HCT116 (cell line): ENCODE data around the gene TAGLN. TPM values are rescaled to one million over a fixed set of nuclear protein-coding genes. Genes with fewer than 3 reads are reported as not detected.

Source experiments
- ATAC-seq: fragments of 200-7000 bp; cut with Tn5 transposase; 2 replicates; pipeline ENCODE4 v1.9.1; 2020; ENCODE audit warnings: mild to moderate bottlenecking, moderate library complexity
- BruUV-seq: library from RNA; stranded (reverse); fragments of 400-500 nt; replicated peaks from 2 replicates; lab custom pipeline; 2021; lab: Mats Ljungman, UMichigan
- CTCF ChIA-PET: fragments of 300-600 bp; sonication (Branson Sonifier 250); formaldehyde crosslinking; loops from one replicate; lab custom pipeline; 2021; ENCODE audit warnings: antibody characterized with exemption; lab: Charles Lee
- POLR2A ChIA-PET: fragments of 300-600, 350-600 bp; sonication (Branson Sonifier 250); formaldehyde crosslinking; loops from one replicate; lab custom pipeline; 2021; ENCODE audit warnings: antibody characterized with exemption; lab: Charles Lee
- RAD21 ChIA-PET, 2 experiments: fragments of 300-600 bp; sonication (Branson Sonifier 250); formaldehyde crosslinking; loops; one replicate each; lab custom pipeline; 2023; ENCODE audit warnings: low total read pairs in 2 of 2; ENCODE audit not compliant: uncharacterized antibody in 2 of 2, unreplicated experiment in 2 of 2, low non-redundant PET in 1 of 2; lab: Charles Lee
- DNase-seq: peaks from one replicate; pipeline ENCODE4 v3.0.0-alpha.2; 2010; ENCODE audit warnings: low read depth, low spot score
- H2AFZ ChIP-seq: fragments of 200-600 bp; shearing (Covaris generic), sonication (generic); 2 replicates; pipeline ENCODE4 v1.6.1; 2017; ENCODE audit warnings: low read depth, mixed run types, mixed read lengths, antibody characterized with exemption, low read length; ENCODE audit not compliant: poor library complexity, severe bottlenecking
- H3K27ac ChIP-seq: 2 replicates; pipeline ENCODE4 v1.5.1; 2012; ENCODE audit warnings: low read depth, low read length
- H3K27me3 ChIP-seq: fragments of 200-600 bp; sonication (generic); 2 replicates; pipeline ENCODE4 v1.6.1; 2016; ENCODE audit warnings: mixed run types, low read length, mixed read lengths; ENCODE audit not compliant: insufficient read depth
- H3K36me3 ChIP-seq, 2 experiments: fragments of 200-500 bp in 1 of 2; fragments of 200-600 bp in 1 of 2; sonication (Bioruptor generic) in 1 of 2; sonication (generic) in 1 of 2; 2 replicates each; pipeline versions ENCODE4 v1.5.1 to v1.6.1; 2014 to 2016; ENCODE audit warnings: low read length in 2 of 2, inconsistent platforms in 1 of 2, mixed read lengths in 1 of 2, mixed run types in 1 of 2; ENCODE audit not compliant: insufficient read depth in 2 of 2, control insufficient read depth in 1 of 2
- H3K4me1 ChIP-seq, 2 experiments: fragments of 200-600 bp in 1 of 2; sonication (generic) in 1 of 2; 2 replicates each; pipeline versions ENCODE4 v1.5.1 to v1.6.1; 2012 to 2017; ENCODE audit warnings: low read length in 2 of 2, inconsistent platforms in 1 of 2, mild to moderate bottlenecking in 1 of 2, mixed read lengths in 1 of 2, mixed run types in 1 of 2, moderate library complexity in 1 of 2; ENCODE audit not compliant: insufficient read depth in 2 of 2, control insufficient read depth in 1 of 2
- H3K4me2 ChIP-seq: fragments of 200-600 bp; sonication (generic); 2 replicates; pipeline ENCODE4 v1.6.1; 2017; ENCODE audit warnings: mixed run types, low read length, mixed read lengths
- H3K4me3 ChIP-seq, 2 experiments: fragments of 200-600 bp in 1 of 2; sonication (generic) in 1 of 2; replicated peaks in 1 of 2; 2 replicates each; pipeline ENCODE4 v1.5.1; 2011 to 2016; ENCODE audit warnings: low read length in 2 of 2, control low read depth in 1 of 2, low read depth in 1 of 2, mild to moderate bottlenecking in 1 of 2, mixed read lengths in 1 of 2, mixed run types in 1 of 2
- H3K79me2 ChIP-seq: fragments of 200-600 bp; sonication (generic); 2 replicates; pipeline ENCODE4 v1.6.1; 2017; ENCODE audit warnings: mild to moderate bottlenecking, mixed run types, low read length, moderate library complexity, mixed read lengths; ENCODE audit not compliant: insufficient read depth
- H3K9ac ChIP-seq: fragments of 200-600 bp; sonication (generic); 2 replicates; pipeline ENCODE4 v1.6.1; 2016; ENCODE audit warnings: low read length, mixed read lengths
- H3K9me2 ChIP-seq: fragments of 200-600 bp; sonication (generic), shearing (Covaris generic); 2 replicates; pipeline ENCODE4 v1.6.1; 2017; ENCODE audit warnings: mixed run types, mild to moderate bottlenecking, moderate library complexity; ENCODE audit not compliant: insufficient read depth
- H3K9me3 ChIP-seq, 2 experiments: fragments of 200-500 bp in 1 of 2; fragments of 200-600 bp in 1 of 2; sonication (Bioruptor generic) in 1 of 2; sonication (generic) in 1 of 2; 2 replicates each; pipeline ENCODE4 v1.6.1; 2014 to 2017; ENCODE audit warnings: low read length in 2 of 2, mixed read lengths in 2 of 2, inconsistent platforms in 1 of 2, low read depth in 1 of 2, mild to moderate bottlenecking in 1 of 2, mixed run types in 1 of 2, moderate library complexity in 1 of 2; ENCODE audit not compliant: control insufficient read depth in 1 of 2, insufficient read depth in 1 of 2
- H4K20me1 ChIP-seq: fragments of 200-600 bp; sonication (generic), shearing (Covaris generic); 2 replicates; pipeline ENCODE4 v1.6.1; 2017; ENCODE audit warnings: mixed run types, mild to moderate bottlenecking, moderate library complexity; ENCODE audit not compliant: insufficient read depth
- EGR1 ChIP-seq: IDR thresholded peaks from 2 replicates; pipeline ENCODE4 v1.6.1; 2012; ENCODE audit warnings: low read depth
- ELF1 ChIP-seq: IDR thresholded peaks from 2 replicates; pipeline ENCODE4 v1.6.1; 2012; ENCODE audit warnings: low read depth, borderline replicate concordance
- EZH2phosphoT487 ChIP-seq: fragments of 200-600 bp; IDR thresholded peaks from 2 replicates; pipeline ENCODE4 v1.6.1; 2018; ENCODE audit warnings: antibody characterized with exemption, borderline replicate concordance
- POLR2A ChIP-seq: IDR thresholded peaks from 2 replicates; pipeline ENCODE4 v1.7.0; 2011; ENCODE audit warnings: borderline replicate concordance; ENCODE audit not compliant: insufficient read depth, insufficient read length; ENCODE audit errors: extremely low read depth
- RAD21 ChIP-seq: IDR thresholded peaks from 2 replicates; pipeline ENCODE4 v1.6.1; 2012; ENCODE audit warnings: low read depth, mild to moderate bottlenecking
- SIN3A ChIP-seq: IDR thresholded peaks from 2 replicates; pipeline ENCODE4 v1.6.1; 2012; ENCODE audit warnings: low read depth
- SP1 ChIP-seq: IDR thresholded peaks from 2 replicates; pipeline ENCODE4 v1.6.1; 2012; ENCODE audit warnings: low read depth
- SRF ChIP-seq: IDR thresholded peaks from 2 replicates; pipeline ENCODE4 v1.6.1; 2012; ENCODE audit warnings: low read depth
- YY1 ChIP-seq: IDR thresholded peaks from 2 replicates; pipeline ENCODE4 v1.6.1; 2011; ENCODE audit warnings: low read length, low read depth, moderate library complexity, mild to moderate bottlenecking; ENCODE audit not compliant: insufficient replicate concordance; ENCODE audit errors: extremely low read depth
- ZNF274 ChIP-seq: fragments of 200-500 bp; sonication (Bioruptor generic); IDR thresholded peaks from 2 replicates; pipeline ENCODE4 v1.6.1; 2014; ENCODE audit warnings: mild to moderate bottlenecking, low read depth, low read length, inconsistent platforms
- intact Hi-C: fragments of 100-400 bp; cut with micrococcal nuclease; formaldehyde crosslinking; loops from 2 replicates; pipeline ENCODE4 v1.10.0; 2022
- total RNA-seq: library from RNA; stranded (reverse); gene quantifications from one replicate; pipeline ENCODE4 v1.2.1, GENCODE V29; 2021; ENCODE audit not compliant: unreplicated experiment
- TF ChIP-seq, protein P1 (sequence below): IDR thresholded peaks from 2 replicates; pipeline ENCODE4 v1.6.1; 2012
- TF ChIP-seq, protein P2 (sequence below): IDR thresholded peaks from 2 replicates; pipeline ENCODE4 v1.6.1; 2011; ENCODE audit warnings: mild to moderate bottlenecking, low read length, moderate library complexity; ENCODE audit not compliant: insufficient replicate concordance; ENCODE audit errors: extremely low read depth

The TAGLN gene
- total RNA-seq, 1 experiment from 2014 or later = 10.0 TPM

DNA sequence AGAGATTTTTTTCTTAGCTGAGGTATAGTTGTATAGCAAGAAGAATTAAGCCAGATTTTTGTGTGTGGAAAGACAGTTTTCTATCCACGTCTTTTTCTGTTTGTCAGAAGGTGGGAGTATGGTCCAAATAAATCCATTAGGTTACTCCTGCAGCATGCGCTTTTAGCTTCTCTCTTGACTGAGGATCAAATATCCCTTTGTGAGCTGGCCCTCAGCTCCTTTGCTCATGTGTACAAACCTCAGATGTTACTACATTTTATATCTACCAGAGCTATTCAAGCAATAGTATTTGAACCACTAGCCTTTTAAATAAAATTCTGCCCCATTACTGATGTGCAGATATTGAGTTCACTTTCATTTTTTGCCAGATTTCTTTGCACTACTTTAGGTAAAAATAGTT, 29.4 kb upstream of the TAGLN start:
- Histone ChIP-seq H3K79me2 (peaks cover 15% of the 10 kb centered on the region), H3K9ac (no peak overlapping the region), H3K4me1 (peaks cover 13 to 36% of the 10 kb centered on the region in 2 experiments), H3K4me2 (no peak overlapping the region), H3K27me3 (no peaks in the 10 kb centered on the region), H3K9me2 (no peaks in the 10 kb centered on the region), H3K36me3 (peaks cover 20 to 37% of the 10 kb centered on the region in 2 experiments; a peak in 3 of 4 replicates), H3K4me3 (no peak overlapping the region), H4K20me1 (0 out of 2 replicates have a peak, but pooled peaks cover 6% of the 10 kb centered on the region), H3K9me3 (no peaks in the 10 kb centered on the region), H2AFZ (no peak overlapping the region)
- no peak for ATAC-seq
- no TSS peak for BruUV-seq
- CTCF ChIA-PET = no interaction called here
- POLR2A ChIA-PET = no interaction called here
- no peak for TF ChIP-seq YY1
- TF ChIP-seq POLR2A = no peak
- no peak for TF ChIP-seq SP1
- TF ChIP-seq ZNF274 = no peak
- TF ChIP-seq SIN3A = no peak
- no peak for TF ChIP-seq EGR1
- TF ChIP-seq, protein P1, sequence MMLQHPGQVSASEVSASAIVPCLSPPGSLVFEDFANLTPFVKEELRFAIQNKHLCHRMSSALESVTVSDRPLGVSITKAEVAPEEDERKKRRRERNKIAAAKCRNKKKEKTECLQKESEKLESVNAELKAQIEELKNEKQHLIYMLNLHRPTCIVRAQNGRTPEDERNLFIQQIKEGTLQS = no peak
- TF ChIP-seq SRF = no peak
- TF ChIP-seq, protein P2, sequence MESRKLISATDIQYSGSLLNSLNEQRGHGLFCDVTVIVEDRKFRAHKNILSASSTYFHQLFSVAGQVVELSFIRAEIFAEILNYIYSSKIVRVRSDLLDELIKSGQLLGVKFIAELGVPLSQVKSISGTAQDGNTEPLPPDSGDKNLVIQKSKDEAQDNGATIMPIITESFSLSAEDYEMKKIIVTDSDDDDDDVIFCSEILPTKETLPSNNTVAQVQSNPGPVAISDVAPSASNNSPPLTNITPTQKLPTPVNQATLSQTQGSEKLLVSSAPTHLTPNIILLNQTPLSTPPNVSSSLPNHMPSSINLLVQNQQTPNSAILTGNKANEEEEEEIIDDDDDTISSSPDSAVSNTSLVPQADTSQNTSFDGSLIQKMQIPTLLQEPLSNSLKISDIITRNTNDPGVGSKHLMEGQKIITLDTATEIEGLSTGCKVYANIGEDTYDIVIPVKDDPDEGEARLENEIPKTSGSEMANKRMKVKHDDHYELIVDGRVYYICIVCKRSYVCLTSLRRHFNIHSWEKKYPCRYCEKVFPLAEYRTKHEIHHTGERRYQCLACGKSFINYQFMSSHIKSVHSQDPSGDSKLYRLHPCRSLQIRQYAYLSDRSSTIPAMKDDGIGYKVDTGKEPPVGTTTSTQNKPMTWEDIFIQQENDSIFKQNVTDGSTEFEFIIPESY = no peak
- no peak for TF ChIP-seq ELF1
- TF ChIP-seq EZH2phosphoT487 = no peak
- TF ChIP-seq RAD21 = no peak
- TF ChIP-seq, all 23 proteins: peak for 0
- no peak for DNase-seq
- RAD21 ChIA-PET = no interaction called here
- intact Hi-C loops = no loop called here
- no peak overlapping the region for H3K27ac ChIP-seq
